ENCODE results near the gene PWWP2B.
"Not testable (repeated sequence)": the region's sequence is repeated elsewhere in the genome, so short reads cannot be mapped to it uniquely, and the experiment has no call there.

The PWWP2B gene

DNA sequence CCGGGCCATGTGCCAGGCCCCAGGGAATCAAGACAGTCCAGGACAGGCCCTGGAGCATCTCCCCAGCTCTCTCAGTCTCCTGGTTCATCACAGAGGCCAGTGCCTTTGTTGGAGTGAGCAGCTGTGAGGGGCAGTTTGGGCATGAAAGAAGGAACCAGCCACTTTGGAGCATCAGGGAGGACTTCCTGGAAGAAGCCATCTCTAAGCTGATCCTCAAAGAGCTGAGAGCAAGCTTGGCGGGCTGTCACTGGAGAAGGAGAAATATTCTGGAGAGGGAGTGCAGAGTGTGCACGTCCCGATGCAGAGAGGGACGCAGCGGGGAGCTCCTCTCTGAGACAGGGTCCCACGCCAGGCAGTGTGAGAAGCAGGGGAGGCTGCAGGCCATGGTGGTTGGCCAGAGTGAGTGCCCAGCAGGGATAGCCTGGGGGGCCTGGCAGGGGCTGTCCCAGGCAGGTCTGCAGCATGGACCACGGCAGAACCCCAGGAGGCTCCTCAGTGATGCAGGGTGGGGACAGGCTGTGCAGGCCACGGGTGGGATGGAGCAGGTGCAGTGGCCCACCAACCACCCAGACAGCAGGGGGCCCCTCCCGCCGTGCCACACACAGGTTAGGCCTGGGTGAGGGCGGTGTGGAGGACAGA, 34.7 kb downstream of the PWWP2B start:
- in situ Hi-C loops (cut with MboI; ENCODE audit: low pct_unique_long_range_greater_than_20kb, low sequenced_read_pairs, unreplicated experiment), result no loop called here
- TF ChIP-seq, protein P1, sequence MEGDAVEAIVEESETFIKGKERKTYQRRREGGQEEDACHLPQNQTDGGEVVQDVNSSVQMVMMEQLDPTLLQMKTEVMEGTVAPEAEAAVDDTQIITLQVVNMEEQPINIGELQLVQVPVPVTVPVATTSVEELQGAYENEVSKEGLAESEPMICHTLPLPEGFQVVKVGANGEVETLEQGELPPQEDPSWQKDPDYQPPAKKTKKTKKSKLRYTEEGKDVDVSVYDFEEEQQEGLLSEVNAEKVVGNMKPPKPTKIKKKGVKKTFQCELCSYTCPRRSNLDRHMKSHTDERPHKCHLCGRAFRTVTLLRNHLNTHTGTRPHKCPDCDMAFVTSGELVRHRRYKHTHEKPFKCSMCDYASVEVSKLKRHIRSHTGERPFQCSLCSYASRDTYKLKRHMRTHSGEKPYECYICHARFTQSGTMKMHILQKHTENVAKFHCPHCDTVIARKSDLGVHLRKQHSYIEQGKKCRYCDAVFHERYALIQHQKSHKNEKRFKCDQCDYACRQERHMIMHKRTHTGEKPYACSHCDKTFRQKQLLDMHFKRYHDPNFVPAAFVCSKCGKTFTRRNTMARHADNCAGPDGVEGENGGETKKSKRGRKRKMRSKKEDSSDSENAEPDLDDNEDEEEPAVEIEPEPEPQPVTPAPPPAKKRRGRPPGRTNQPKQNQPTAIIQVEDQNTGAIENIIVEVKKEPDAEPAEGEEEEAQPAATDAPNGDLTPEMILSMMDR (IDR thresholded peaks at IDR 0.05; ENCODE audit: extremely low read depth, insufficient read depth, missing control alignments), result no peak
- no peak for DNase-seq (ENCODE audit: low spot score)

DNA sequence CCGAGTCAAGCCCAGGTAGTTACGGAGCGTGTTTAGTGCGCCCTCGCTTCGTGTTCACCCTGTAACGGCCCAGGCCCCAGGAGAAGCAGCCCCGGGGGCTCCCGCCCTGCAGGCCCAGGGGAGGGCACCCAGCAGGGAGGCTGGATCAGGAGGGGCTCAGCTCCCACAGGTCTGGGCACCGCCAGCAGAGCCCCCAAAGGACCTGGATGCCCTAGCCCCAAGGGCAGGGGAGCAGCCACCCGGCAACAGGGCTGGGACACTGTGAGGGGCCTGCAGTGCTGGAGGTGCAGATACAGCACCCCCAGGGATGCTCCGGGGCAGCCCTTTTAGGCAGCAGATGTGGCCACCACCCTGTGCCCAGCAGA, 35.2 kb downstream of the PWWP2B start:
- TF ChIP-seq, protein P1 (IDR thresholded peaks at IDR 0.05; ENCODE audit: extremely low read depth, insufficient read depth, missing control alignments), result no peak
- in situ Hi-C loops (cut with MboI; ENCODE audit: low pct_unique_long_range_greater_than_20kb, low sequenced_read_pairs, unreplicated experiment), result no loop called here
- no peak for DNase-seq (ENCODE audit: low spot score)

DNA sequence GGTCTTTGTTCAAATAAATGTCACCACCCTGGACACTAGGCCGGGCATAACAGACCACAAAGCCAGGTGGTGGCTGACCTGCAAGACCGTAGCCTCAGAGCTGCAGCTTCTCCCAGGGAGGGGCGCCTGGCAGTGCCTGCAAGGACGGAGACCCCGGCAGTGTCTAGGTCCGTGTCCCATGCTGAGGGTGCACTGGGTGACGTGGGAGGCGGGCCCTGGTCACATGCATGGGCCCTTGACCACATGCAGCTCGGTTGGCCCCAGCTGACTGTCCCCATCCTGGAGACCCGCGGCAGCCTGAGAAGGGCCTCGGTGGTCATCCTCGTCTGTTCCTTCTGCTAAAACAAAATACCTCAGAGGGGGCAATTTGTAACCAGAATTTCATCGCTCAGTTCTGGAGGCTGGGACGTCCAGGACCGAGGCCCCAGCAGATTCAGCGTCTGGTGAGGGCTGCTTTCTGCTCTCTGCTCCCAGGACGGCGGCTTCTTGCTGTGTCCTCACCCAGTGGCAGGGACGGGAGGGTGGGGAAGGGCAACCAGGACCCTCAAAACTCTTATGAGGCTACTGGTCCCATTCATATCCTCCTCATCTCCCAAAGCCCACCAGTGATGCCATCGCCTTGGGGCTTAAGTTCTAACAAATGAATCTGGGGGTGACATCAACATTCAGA, 36.8 kb downstream of the PWWP2B start:
- in situ Hi-C loops (cut with MboI; ENCODE audit: low pct_unique_long_range_greater_than_20kb, low sequenced_read_pairs, unreplicated experiment), result no loop called here
- TF ChIP-seq, protein P1 (IDR thresholded peaks at IDR 0.05; ENCODE audit: extremely low read depth, insufficient read depth, missing control alignments), result no peak
- no peak for DNase-seq (ENCODE audit: low spot score)

DNA sequence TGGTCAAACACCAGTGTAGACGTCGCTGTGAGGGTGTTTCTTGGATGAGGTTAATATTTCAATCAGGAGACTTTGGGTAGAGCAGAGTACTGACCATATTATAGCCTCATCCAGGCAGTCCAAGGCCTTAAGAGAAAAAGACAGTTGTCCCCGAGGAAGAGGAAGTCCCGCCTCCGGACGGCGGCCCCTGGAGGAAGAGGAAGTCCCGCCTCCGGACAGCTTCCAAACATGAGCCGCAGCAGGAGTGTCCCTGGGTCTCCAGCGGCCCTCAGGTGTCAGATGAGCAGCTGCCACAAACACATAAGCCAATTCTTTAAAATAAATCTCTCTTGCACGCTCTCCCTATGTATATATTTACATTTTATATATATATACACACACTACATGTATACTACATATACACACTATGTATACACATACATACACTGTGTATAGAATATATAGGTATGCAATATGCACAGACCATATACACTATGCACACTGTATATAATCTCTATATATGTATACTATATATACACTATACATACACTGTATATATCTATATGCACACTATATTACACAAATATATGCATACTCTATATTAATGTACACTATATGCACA, 37.5 kb downstream of the PWWP2B start:
- TF ChIP-seq, protein P1 (IDR thresholded peaks at IDR 0.05; ENCODE audit: extremely low read depth, insufficient read depth, missing control alignments), result no peak
- no peak for DNase-seq (ENCODE audit: low spot score)
- in situ Hi-C loops (cut with MboI; ENCODE audit: low pct_unique_long_range_greater_than_20kb, low sequenced_read_pairs, unreplicated experiment), result no loop called here

DNA sequence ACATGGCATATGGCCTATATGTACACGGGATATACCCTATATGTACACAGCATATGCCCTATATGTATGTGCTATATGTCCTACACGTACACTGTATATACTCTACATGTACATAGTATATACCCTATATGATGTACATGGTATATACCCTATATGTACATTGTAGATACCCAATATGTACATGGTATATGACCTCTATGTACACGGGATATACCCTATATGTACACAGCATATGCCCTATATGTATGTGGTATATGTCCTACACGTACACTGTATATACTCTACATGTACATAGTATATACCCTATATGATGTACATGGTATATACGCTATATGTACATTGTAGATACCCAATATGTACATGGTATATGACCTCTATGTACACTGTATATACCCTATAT, 38.3 kb downstream of the PWWP2B start:
- DNase-seq (ENCODE audit: low spot score); in situ Hi-C loops (cut with MboI; ENCODE audit: low pct_unique_long_range_greater_than_20kb, low sequenced_read_pairs, unreplicated experiment): not testable (repeated sequence)

DNA sequence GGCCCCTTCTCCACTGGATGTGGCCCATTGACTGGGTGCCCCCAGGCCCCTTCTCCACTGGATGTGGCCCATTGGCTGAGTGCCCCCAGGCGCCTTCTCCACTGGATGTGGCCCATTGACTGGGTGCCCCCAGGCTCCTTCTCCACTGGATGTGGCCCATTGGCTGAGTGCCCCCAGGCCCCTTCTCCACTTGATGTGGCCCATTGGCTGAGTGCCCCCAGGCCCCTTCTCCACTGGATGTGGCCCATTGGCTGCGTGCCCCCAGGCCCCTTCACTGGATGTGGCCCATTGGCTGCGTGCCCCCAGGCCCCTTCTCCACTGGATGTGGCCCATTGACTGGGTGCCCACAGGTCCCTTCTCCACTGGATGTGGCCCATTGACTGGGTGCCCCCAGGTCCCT, 39.1 kb downstream of the PWWP2B start:
- in situ Hi-C loops (cut with MboI; ENCODE audit: low pct_unique_long_range_greater_than_20kb, low sequenced_read_pairs, unreplicated experiment); DNase-seq (ENCODE audit: low spot score): not testable (repeated sequence)

DNA sequence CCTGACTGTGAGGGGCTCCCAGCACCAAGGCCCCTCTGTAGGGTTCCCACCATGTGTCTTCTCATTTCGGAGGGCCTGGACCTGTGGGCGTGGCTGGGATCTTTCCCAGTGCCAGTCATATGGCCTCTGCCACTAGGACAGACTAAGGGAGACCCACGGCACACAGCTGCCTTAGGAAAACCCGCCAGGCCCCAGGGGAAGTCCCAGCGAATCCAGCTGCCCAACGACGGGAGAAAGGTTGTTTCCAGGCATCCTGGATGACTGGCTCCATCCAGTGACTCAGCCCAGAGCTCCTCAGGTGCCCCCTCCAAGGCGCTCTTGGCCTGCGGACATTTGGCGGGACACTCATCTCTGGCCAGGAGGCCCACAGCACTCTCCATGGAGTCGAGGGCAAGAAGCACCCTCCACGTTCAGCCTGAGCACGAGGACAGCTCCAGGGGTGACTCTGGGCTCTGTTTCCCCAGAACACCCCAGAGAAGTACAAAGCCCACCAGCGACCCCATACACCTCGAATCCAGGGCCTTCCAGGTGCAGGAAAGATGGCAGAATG, 39.9 kb downstream of the PWWP2B start:
- in situ Hi-C loops (cut with MboI; ENCODE audit: low pct_unique_long_range_greater_than_20kb, low sequenced_read_pairs, unreplicated experiment), result no loop called here
- no peak for DNase-seq (ENCODE audit: low spot score)
- TF ChIP-seq, protein P1 (IDR thresholded peaks at IDR 0.05; ENCODE audit: extremely low read depth, insufficient read depth, missing control alignments), result no peak

Measured in GM13977 (cell line).